A549 (cell line): Measurements from ENCODE around the gene ZPBP2.

ENCODE experiments used
- BHLHE40 ChIP-seq: IDR thresholded peaks from 2 replicates; pipeline ENCODE4 v1.6.1; 2012; ENCODE audit warnings: low read depth, low read length, inconsistent platforms
- HOXA7 ChIP-seq: fragments of 250-450 bp; sonication (Bioruptor Pico); IDR thresholded peaks from 2 replicates; pipeline ENCODE4 v1.5.0; 2020; ENCODE audit warnings: mild to moderate bottlenecking, moderate library complexity
- POLR2A ChIP-seq: IDR thresholded peaks from 2 replicates; pipeline ENCODE4 v1.6.1; 2012; ENCODE audit warnings: mild to moderate bottlenecking, low read length
- RNF2 ChIP-seq: fragments of 200-600 bp; sonication (generic); IDR thresholded peaks from 2 replicates; pipeline ENCODE4 v1.6.1; 2016; ENCODE audit warnings: low read depth, mild to moderate bottlenecking, antibody characterized with exemption, moderate library complexity, borderline replicate concordance
- SMC3 ChIP-seq: fragments of >200 bp; sonication (Bioruptor Twin); formaldehyde crosslinking; IDR thresholded peaks from 3 replicates; pipeline ENCODE4 v1.6.1; 2018; ENCODE audit warnings: inconsistent platforms
- TF ChIP-seq, protein P1 (sequence below): fragments of 200-600 bp; sonication (generic); IDR thresholded peaks from 2 replicates; pipeline ENCODE4 v1.6.1; 2016; ENCODE audit warnings: antibody characterized with exemption, mild to moderate bottlenecking, moderate library complexity
- TF ChIP-seq, protein P2 (sequence below): fragments of >200 bp; sonication (Bioruptor Twin); formaldehyde crosslinking; IDR thresholded peaks from 3 replicates; pipeline ENCODE4 v1.5.1; 2016

DNA sequence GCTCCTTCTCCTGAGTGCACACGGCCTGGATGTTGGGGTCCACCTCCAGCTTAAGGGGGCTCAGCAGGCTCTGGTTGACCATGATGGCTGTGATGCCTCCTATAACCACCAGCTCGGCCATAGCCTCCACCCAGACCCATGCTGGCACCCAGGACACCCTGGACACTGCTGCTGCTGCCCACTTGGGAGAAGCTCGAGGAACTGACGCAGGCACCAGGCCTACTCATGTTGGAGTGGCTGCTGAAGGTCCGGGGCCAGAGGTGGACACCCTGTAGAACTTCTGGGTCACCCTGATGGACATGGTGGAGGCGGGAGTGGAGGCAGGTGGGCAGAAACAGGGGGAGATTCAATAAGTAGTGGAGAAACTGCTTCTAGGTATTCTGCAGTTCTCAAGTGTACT, 31.9 kb upstream of the ZPBP2 start:
- TF ChIP-seq RNF2, result no peak
- TF ChIP-seq, protein P1, sequence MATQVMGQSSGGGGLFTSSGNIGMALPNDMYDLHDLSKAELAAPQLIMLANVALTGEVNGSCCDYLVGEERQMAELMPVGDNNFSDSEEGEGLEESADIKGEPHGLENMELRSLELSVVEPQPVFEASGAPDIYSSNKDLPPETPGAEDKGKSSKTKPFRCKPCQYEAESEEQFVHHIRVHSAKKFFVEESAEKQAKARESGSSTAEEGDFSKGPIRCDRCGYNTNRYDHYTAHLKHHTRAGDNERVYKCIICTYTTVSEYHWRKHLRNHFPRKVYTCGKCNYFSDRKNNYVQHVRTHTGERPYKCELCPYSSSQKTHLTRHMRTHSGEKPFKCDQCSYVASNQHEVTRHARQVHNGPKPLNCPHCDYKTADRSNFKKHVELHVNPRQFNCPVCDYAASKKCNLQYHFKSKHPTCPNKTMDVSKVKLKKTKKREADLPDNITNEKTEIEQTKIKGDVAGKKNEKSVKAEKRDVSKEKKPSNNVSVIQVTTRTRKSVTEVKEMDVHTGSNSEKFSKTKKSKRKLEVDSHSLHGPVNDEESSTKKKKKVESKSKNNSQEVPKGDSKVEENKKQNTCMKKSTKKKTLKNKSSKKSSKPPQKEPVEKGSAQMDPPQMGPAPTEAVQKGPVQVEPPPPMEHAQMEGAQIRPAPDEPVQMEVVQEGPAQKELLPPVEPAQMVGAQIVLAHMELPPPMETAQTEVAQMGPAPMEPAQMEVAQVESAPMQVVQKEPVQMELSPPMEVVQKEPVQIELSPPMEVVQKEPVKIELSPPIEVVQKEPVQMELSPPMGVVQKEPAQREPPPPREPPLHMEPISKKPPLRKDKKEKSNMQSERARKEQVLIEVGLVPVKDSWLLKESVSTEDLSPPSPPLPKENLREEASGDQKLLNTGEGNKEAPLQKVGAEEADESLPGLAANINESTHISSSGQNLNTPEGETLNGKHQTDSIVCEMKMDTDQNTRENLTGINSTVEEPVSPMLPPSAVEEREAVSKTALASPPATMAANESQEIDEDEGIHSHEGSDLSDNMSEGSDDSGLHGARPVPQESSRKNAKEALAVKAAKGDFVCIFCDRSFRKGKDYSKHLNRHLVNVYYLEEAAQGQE, result no peak
- TF ChIP-seq, protein P2, sequence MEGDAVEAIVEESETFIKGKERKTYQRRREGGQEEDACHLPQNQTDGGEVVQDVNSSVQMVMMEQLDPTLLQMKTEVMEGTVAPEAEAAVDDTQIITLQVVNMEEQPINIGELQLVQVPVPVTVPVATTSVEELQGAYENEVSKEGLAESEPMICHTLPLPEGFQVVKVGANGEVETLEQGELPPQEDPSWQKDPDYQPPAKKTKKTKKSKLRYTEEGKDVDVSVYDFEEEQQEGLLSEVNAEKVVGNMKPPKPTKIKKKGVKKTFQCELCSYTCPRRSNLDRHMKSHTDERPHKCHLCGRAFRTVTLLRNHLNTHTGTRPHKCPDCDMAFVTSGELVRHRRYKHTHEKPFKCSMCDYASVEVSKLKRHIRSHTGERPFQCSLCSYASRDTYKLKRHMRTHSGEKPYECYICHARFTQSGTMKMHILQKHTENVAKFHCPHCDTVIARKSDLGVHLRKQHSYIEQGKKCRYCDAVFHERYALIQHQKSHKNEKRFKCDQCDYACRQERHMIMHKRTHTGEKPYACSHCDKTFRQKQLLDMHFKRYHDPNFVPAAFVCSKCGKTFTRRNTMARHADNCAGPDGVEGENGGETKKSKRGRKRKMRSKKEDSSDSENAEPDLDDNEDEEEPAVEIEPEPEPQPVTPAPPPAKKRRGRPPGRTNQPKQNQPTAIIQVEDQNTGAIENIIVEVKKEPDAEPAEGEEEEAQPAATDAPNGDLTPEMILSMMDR, result no peak
- no peak for TF ChIP-seq POLR2A
- no peak for TF ChIP-seq SMC3
- TF ChIP-seq BHLHE40, result no peak
- TF ChIP-seq HOXA7 (CRISPR knock-in tag), result no peak
